SK-N-SH (cell line): Measurements from ENCODE around the gene AHCYL1. TPM values are rescaled to one million over a fixed set of nuclear protein-coding genes. Genes with fewer than 3 reads are reported as not detected.

Source experiments
- CTCF ChIA-PET: fragments of 300-600, 350-600 bp; formaldehyde crosslinking; extraction: SDS; loops from one replicate; lab custom pipeline; 2021; lab: Yijun Ruan, JAX
- POLR2A ChIA-PET: fragments of 350-600 bp; sonication (Branson Sonifier 250); formaldehyde crosslinking; extraction: SDS; loops from one replicate; lab custom pipeline; 2020; ENCODE audit warnings: antibody characterized with exemption, inconsistent platforms; lab: Yijun Ruan, JAX
- DNase-seq: peaks from one replicate; pipeline ENCODE4 v3.0.0; 2012
- H2AFZ ChIP-seq: fragments of 200-600 bp; sonication (generic); 2 replicates; pipeline ENCODE4 v1.8.1; 2016; ENCODE audit warnings: antibody characterized with exemption, mild to moderate bottlenecking, low read depth
- H3F3A ChIP-seq: fragments of 200-600 bp; sonication (generic); replicated peaks from 2 replicates; pipeline ENCODE3; 2016; ENCODE audit warnings: antibody characterized with exemption, mild to moderate bottlenecking; ENCODE audit not compliant: insufficient read depth
- H3K27ac ChIP-seq, 2 experiments: fragments of 200-500 bp in 1 of 2; fragments of 200-600 bp in 1 of 2; sonication (Bioruptor generic) in 1 of 2; sonication (generic), shearing (Covaris generic) in 1 of 2; 2 replicates each; pipeline versions ENCODE4 v1.5.1 to v1.6.1; 2014 to 2016; ENCODE audit warnings: low read depth in 2 of 2, inconsistent platforms in 1 of 2, low read length in 1 of 2, mild to moderate bottlenecking in 1 of 2, mixed read lengths in 1 of 2
- H3K27me3 ChIP-seq: fragments of 200-600 bp; sonication (generic), shearing (Covaris generic); 2 replicates; pipeline ENCODE4 v1.6.1; 2016; ENCODE audit warnings: mixed run types; ENCODE audit not compliant: insufficient read depth
- H3K36me3 ChIP-seq, 2 experiments: fragments of 200-500 bp in 1 of 2; fragments of 200-600 bp in 1 of 2; sonication (Bioruptor generic) in 1 of 2; sonication (generic) in 1 of 2; replicated peaks in 1 of 2; 2 replicates each; pipeline versions ENCODE3 to v1.5.1; 2014 to 2016; ENCODE audit warnings: low read length in 1 of 2, mild to moderate bottlenecking in 1 of 2; ENCODE audit not compliant: insufficient read depth in 2 of 2, control insufficient read depth in 1 of 2
- H3K4me1 ChIP-seq, 2 experiments: fragments of 200-500 bp in 1 of 2; fragments of 200-600 bp in 1 of 2; sonication (Bioruptor generic) in 1 of 2; sonication (generic), shearing (Covaris generic) in 1 of 2; 2 replicates each; pipeline versions ENCODE4 v1.5.1 to v1.6.1; 2014 to 2016; ENCODE audit warnings: low read depth in 1 of 2, low read length in 1 of 2, mixed run types in 1 of 2; ENCODE audit not compliant: insufficient read depth in 2 of 2, control insufficient read depth in 1 of 2
- H3K4me2 ChIP-seq: fragments of 200-600 bp; sonication (generic), shearing (Covaris generic); 2 replicates; pipeline ENCODE4 v1.6.1; 2017; ENCODE audit warnings: mixed run types
- H3K4me3 ChIP-seq, 2 experiments: fragments of 200-500 bp in 1 of 2; fragments of 200-600 bp in 1 of 2; sonication (Bioruptor generic) in 1 of 2; sonication (generic), shearing (Covaris generic) in 1 of 2; 2 replicates each; pipeline versions ENCODE4 v1.5.1 to v1.8.1; 2014 to 2016; ENCODE audit warnings: low read depth in 2 of 2, inconsistent platforms in 1 of 2, low read length in 1 of 2, mild to moderate bottlenecking in 1 of 2, mixed read lengths in 1 of 2, moderate library complexity in 1 of 2
- H3K79me2 ChIP-seq: fragments of 200-600 bp; sonication (generic); 2 replicates; pipeline ENCODE4 v1.8.1; 2017; ENCODE audit warnings: mild to moderate bottlenecking; ENCODE audit not compliant: insufficient read depth
- H3K9ac ChIP-seq: fragments of 200-600 bp; sonication (generic); 2 replicates; pipeline ENCODE4 v1.6.1; 2017; ENCODE audit warnings: mixed run types
- H3K9me2 ChIP-seq: fragments of 200-600 bp; sonication (generic); 2 replicates; pipeline ENCODE4 v1.6.1; 2017; ENCODE audit warnings: mixed run types
- H3K9me3 ChIP-seq: fragments of 200-600 bp; sonication (generic); 2 replicates; pipeline ENCODE4 v1.6.1; 2017; ENCODE audit warnings: mixed run types, mild to moderate bottlenecking, moderate library complexity
- H4K20me1 ChIP-seq: fragments of 200-600 bp; sonication (generic); 2 replicates; pipeline ENCODE4 v1.6.1; 2017; ENCODE audit warnings: mild to moderate bottlenecking, mixed run types; ENCODE audit not compliant: insufficient read depth
- EP300 ChIP-seq, 2 experiments: IDR thresholded peaks; 2 replicates each; pipeline versions ENCODE4 v1.4.0 to v1.6.1; 2012; ENCODE audit warnings: borderline replicate concordance in 1 of 2, low read depth in 1 of 2, low read length in 1 of 2
- EZH2phosphoT487 ChIP-seq: fragments of 200-600 bp; sonication (generic); IDR thresholded peaks from 2 replicates; pipeline ENCODE4 v1.6.1; 2017; ENCODE audit warnings: low read depth, mixed run types, mild to moderate bottlenecking, antibody characterized with exemption, moderate library complexity, borderline replicate concordance
- GABPA ChIP-seq: IDR thresholded peaks from 2 replicates; pipeline ENCODE4 v1.4.0; 2012; ENCODE audit warnings: low read depth, mild to moderate bottlenecking
- GATA2 ChIP-seq: sonication (generic); formaldehyde crosslinking; IDR thresholded peaks from 2 replicates; pipeline ENCODE4 v1.5.0; 2020; ENCODE audit warnings: mild to moderate bottlenecking, missing genetic modification reagents
- JUND ChIP-seq: IDR thresholded peaks from 2 replicates; pipeline ENCODE4 v1.4.0; 2012
- MEF2A ChIP-seq: IDR thresholded peaks from 2 replicates; pipeline ENCODE4 v1.4.0; 2012; ENCODE audit warnings: low read depth, borderline replicate concordance
- NFIC ChIP-seq: IDR thresholded peaks from 2 replicates; pipeline ENCODE4 v1.4.0; 2012; ENCODE audit warnings: borderline replicate concordance
- RAD21 ChIP-seq: IDR thresholded peaks from 2 replicates; pipeline ENCODE4 v1.6.1; 2012; ENCODE audit warnings: mild to moderate bottlenecking, low read length
- SIN3A ChIP-seq: IDR thresholded peaks from 2 replicates; pipeline ENCODE4 v1.6.1; 2012; ENCODE audit warnings: low read depth, mild to moderate bottlenecking, low read length, moderate library complexity, borderline replicate concordance
- TAF1 ChIP-seq: IDR thresholded peaks from 2 replicates; pipeline ENCODE4 v1.6.1; 2012; ENCODE audit warnings: low read depth, mild to moderate bottlenecking, low read length, moderate library complexity, borderline replicate concordance
- TEAD4 ChIP-seq: IDR thresholded peaks from 2 replicates; pipeline ENCODE4 v1.4.0; 2012; ENCODE audit warnings: mild to moderate bottlenecking, borderline replicate concordance; ENCODE audit not compliant: insufficient read depth
- WGBS: methylation state at CpG from one replicate; pipeline ENCODE4 v1.1.6; 2017; ENCODE audit warnings: low lambda C conversion rate; 5-methylcytosine and 5-hydroxymethylcytosine counted together
- polyA plus RNA-seq, 3 experiments: library from polyadenylated mRNA; depleted of rRNA; stranded (reverse); fragments of >200 nt; gene quantifications; 2 replicates each; pipeline ENCODE4 v1.2.3, GENCODE V29; 2012
- TF ChIP-seq, protein P1 (sequence below): fragments of 150-350 bp; IDR thresholded peaks from 2 replicates; pipeline ENCODE4 v1.6.1; 2017; ENCODE audit warnings: antibody characterized with exemption, low read length, low read depth, borderline replicate concordance
- TF ChIP-seq, protein P2 (sequence below): IDR thresholded peaks from 2 replicates; pipeline ENCODE4 v1.4.0; 2012; ENCODE audit warnings: low read depth

AHCYL1 gene
- polyA plus RNA-seq, 1 of the 3 experiments (the other 2 are of a cell fraction): 39.7 TPM

DNA sequence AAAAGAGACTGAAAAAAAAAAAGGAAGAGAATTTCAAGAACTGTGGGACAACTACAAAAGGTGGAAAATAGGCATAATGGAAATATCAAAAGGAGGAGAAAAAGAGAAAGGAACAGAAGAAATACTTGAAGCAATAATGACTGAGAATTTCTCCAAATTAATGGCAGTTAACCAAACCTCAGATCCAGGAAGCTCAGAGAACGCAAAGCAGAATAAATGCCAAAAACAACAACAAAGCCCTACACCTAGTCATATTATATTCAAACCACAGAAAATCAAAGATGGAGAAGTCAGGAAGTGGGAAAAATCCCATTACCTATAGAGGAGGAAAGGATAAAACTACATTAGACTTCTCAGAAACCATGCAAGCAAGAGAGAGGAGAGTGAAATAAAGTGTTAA, 20.7 kb upstream of the AHCYL1 start:
- ChIA-PET CTCF (no interaction called here), POLR2A (no interaction called here)

DNA sequence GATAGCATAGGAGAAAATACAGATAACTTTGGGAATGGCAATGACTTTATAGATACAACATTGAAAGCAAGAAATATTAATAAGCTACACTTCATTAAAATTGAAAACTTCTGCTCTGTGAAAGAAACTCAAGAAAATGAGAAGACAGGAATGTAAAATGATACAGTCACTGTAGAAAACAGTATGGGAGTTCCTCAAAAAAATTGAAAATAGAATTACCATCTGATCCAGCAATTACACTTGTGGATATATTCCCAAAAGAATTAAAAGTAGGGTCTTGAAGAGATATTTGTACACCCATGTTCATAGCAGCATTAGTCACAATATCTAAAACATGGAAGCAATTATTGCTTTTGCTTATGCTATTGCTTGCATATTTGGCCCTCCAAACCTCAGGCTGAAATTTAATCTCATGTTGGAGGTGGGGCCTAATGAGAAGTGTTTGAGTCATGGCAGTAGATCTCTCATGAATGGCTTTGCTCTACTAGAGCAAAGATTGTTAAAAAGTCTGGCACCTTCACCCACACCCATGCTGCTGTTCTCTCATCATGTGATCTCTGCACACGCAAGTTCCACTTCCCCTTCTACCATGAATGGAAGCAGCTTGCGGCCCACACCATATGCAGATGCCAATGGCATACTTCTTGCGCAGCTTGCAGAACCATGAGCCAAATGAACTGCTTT, 15.3 kb upstream of the AHCYL1 start:
- Histone ChIP-seq H3K4me1 (no peaks in the 10 kb centered on the region), H3K36me3 (no peaks in the 10 kb centered on the region), H3K27ac (no peak overlapping the region), H3K27me3 (no peaks in the 10 kb centered on the region), H3K9ac (no peak overlapping the region), H3K9me3 (no peaks in the 10 kb centered on the region), H3K4me3 (no peak overlapping the region), H2AFZ (no peak overlapping the region), H3F3A (peaks cover 4% of the 10 kb centered on the region), H3K79me2 (no peaks in the 10 kb centered on the region), H3K9me2 (no peaks in the 10 kb centered on the region), H3K4me2 (no peak overlapping the region), H4K20me1 (no peaks in the 10 kb centered on the region)
- 100% methylated on average over 3 of the region's 3 CpGs for WGBS
- DNase-seq: no peak
- TF ChIP-seq, protein P1, sequence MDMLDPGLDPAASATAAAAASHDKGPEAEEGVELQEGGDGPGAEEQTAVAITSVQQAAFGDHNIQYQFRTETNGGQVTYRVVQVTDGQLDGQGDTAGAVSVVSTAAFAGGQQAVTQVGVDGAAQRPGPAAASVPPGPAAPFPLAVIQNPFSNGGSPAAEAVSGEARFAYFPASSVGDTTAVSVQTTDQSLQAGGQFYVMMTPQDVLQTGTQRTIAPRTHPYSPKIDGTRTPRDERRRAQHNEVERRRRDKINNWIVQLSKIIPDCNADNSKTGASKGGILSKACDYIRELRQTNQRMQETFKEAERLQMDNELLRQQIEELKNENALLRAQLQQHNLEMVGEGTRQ: no peak
- TF ChIP-seq JUND (no peak), GABPA (no peak), TAF1 (no peak), RAD21 (no peak), GATA2 (CRISPR knock-in tag) (no peak), EP300 (IDR thresholded peaks at IDR 0.05; ENCODE audit: borderline replicate concordance in 1 of 2, low read depth in 1 of 2, low read length in 1 of 2) (no peak), NFIC (no peak), TEAD4 (no peak), MEF2A (no peak)
- TF ChIP-seq, protein P2, sequence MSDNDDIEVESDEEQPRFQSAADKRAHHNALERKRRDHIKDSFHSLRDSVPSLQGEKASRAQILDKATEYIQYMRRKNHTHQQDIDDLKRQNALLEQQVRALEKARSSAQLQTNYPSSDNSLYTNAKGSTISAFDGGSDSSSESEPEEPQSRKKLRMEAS: no peak
- ChIA-PET CTCF (interaction anchor here (0.7 to 2.1 kb wide), 7 partner anchors 11 to 245 kb away, joined by 3 to 7 read pairs (median 4); partner anchors contain the start of gene AHCYL1), POLR2A (no interaction called here)

More for the DNA sequence above, 20.7 kb upstream of the AHCYL1 start:
- Histone ChIP-seq H3K9me3 (no peaks in the 10 kb centered on the region), H3K27me3 (no peaks in the 10 kb centered on the region), H3F3A (peaks cover under 1% of the 10 kb centered on the region), H3K36me3 (no peaks in the 10 kb centered on the region), H3K4me2 (no peak overlapping the region), H3K9ac (no peak overlapping the region), H4K20me1 (no peaks in the 10 kb centered on the region), H3K4me1 (peaks cover 0 to 16% of the 10 kb centered on the region in 2 experiments; a peak in 2 of 4 replicates), H3K27ac (no peak overlapping the region), H3K9me2 (no peaks in the 10 kb centered on the region), H3K79me2 (no peaks in the 10 kb centered on the region), H3K4me3 (no peak overlapping the region), H2AFZ (no peak overlapping the region; the same call in 1 of the 2 replicates)
- 96% methylated on average over 1 of the region's 1 CpG for WGBS
- TF ChIP-seq EZH2phosphoT487 (no peak), SIN3A (no peak)
- TF ChIP-seq, protein P1: no peak
- DNase-seq: no peak
